Progenitor cell of endocrine pancreas (in vitro differentiated cells): ENCODE data around the gene FOXN4. TPM values are rescaled to one million over a fixed set of nuclear protein-coding genes. Genes with fewer than 3 reads are reported as not detected.

Experiments used
- DNase-seq: peaks from one replicate; pipeline ENCODE4 v3.0.0; 2021; ENCODE audit warnings: low spot score; ENCODE audit not compliant: unreplicated experiment
- H3K27ac Mint-ChIP-seq: 2 replicates; pipeline ENCODE4 v1.8.0; 2021; ENCODE audit warnings: mild to moderate bottlenecking, moderate library complexity, mixed read lengths
- H3K27me3 Mint-ChIP-seq: 2 replicates; pipeline ENCODE4 v1.8.0; 2021; ENCODE audit warnings: mixed read lengths
- H3K36me3 Mint-ChIP-seq: 2 replicates; pipeline ENCODE4 v1.8.0; 2022; ENCODE audit warnings: mixed read lengths; ENCODE audit not compliant: insufficient read depth
- H3K4me1 Mint-ChIP-seq: 2 replicates; pipeline ENCODE4 v1.8.0; 2021; ENCODE audit warnings: low read depth, mixed read lengths
- H3K4me3 Mint-ChIP-seq: 2 replicates; pipeline ENCODE4 v1.8.0; 2021; ENCODE audit warnings: low read depth, mild to moderate bottlenecking, moderate library complexity, mixed read lengths
- H3K9me3 Mint-ChIP-seq: 2 replicates; pipeline ENCODE4 v1.8.0; 2021; ENCODE audit warnings: low read depth, mixed read lengths
- total RNA-seq: library from RNA; stranded (reverse); gene quantifications from 2 replicates; pipeline ENCODE4 v1.2.1, GENCODE V29; 2021
- TF ChIP-seq, protein P1 (sequence below): fragments of 200-600 bp; sonication (generic); IDR thresholded peaks from one replicate; pipeline ENCODE4 v1.5.0; 2021; ENCODE audit warnings: antibody characterized with exemption, mild to moderate bottlenecking; ENCODE audit not compliant: unreplicated experiment

FOXN4 gene
- total RNA-seq, 1 donor from 2014 or later, result 0.34 TPM

DNA sequence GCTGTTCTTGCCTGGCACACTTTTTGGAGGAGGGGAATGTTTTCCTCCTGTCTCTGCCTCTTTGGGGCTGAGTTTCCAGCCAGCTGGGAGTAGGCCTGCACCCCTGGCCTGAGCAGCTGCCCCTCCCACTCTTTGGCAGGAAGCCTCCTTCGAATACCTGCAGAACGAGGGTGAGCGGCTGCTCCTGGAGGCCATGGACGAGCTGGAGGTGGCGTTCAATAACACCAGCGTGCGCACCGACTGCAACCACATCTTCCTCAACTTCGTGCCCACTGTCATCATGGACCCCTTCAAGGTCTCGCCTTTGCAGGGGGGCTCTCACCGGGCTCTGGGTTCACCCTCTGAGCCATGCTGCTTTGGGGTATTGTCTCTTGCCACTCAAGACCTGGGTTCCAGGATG is 69.4 kb downstream of the FOXN4 start:
- H3K9me3 Mint-ChIP-seq, result no peaks in the 10 kb centered on the region
- H3K27me3 Mint-ChIP-seq, result no peaks in the 10 kb centered on the region
- TF ChIP-seq, protein P1, sequence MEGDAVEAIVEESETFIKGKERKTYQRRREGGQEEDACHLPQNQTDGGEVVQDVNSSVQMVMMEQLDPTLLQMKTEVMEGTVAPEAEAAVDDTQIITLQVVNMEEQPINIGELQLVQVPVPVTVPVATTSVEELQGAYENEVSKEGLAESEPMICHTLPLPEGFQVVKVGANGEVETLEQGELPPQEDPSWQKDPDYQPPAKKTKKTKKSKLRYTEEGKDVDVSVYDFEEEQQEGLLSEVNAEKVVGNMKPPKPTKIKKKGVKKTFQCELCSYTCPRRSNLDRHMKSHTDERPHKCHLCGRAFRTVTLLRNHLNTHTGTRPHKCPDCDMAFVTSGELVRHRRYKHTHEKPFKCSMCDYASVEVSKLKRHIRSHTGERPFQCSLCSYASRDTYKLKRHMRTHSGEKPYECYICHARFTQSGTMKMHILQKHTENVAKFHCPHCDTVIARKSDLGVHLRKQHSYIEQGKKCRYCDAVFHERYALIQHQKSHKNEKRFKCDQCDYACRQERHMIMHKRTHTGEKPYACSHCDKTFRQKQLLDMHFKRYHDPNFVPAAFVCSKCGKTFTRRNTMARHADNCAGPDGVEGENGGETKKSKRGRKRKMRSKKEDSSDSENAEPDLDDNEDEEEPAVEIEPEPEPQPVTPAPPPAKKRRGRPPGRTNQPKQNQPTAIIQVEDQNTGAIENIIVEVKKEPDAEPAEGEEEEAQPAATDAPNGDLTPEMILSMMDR, result no peak
- H3K36me3 Mint-ChIP-seq, result peaks cover 22% of the 10 kb centered on the region
- H3K27ac Mint-ChIP-seq, result no peak overlapping the region
- DNase-seq, result no peak
- H3K4me1 Mint-ChIP-seq, result no peaks in the 10 kb centered on the region
- H3K4me3 Mint-ChIP-seq, result no peak overlapping the region

DNA sequence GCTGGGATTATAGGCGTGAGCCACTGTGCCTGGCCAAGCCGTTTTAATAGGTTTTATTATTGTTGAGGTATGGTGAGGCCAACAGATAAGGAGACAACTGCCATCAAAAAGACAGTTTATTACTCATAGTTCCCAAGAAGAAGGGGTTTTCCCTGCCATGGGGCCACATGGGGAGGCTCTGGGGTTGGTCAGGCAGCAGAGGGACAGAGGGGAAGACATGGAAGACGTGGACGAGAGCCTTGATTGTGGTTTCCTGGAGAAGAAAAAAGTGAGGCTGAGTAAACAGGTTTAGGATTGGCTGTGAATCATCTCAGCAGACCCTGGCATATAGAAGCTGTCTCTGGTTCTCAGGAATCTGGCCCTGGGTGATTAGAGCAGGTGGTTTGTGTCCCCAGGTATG is 69.9 kb downstream of the FOXN4 start:
- no peak for DNase-seq
- Mint-ChIP-seq H3K27me3 (no peaks in the 10 kb centered on the region), H3K4me3 (no peak overlapping the region), H3K27ac (no peak overlapping the region), H3K36me3 (peaks cover 22% of the 10 kb centered on the region), H3K9me3 (no peaks in the 10 kb centered on the region), H3K4me1 (no peaks in the 10 kb centered on the region)
- TF ChIP-seq, protein P1, result no peak

DNA sequence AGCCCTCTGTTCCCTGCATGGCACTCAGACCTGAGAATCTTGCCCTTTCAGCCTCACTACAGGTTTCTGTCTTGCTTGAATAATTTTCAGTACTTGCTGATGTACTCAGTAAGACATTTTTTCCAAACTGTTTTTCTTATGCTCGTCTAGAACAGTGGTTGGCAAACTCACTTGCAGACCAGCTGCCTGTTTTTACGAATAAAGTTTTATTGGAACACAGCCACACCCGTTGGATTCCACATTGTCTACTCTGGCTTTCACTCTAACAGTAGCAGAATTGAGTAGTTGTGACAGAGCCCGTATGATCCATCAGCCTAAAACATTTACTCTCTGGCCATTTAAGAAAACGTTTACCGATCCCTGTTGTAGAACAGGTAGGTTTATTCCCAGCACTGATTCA is 72.8 kb downstream of the FOXN4 start:
- no peak for DNase-seq
- Mint-ChIP-seq H3K4me3 (no peak overlapping the region), H3K27me3 (no peaks in the 10 kb centered on the region), H3K27ac (no peak overlapping the region), H3K9me3 (no peaks in the 10 kb centered on the region), H3K36me3 (peaks cover 18% of the 10 kb centered on the region), H3K4me1 (no peaks in the 10 kb centered on the region)
- TF ChIP-seq, protein P1, result no peak

DNA sequence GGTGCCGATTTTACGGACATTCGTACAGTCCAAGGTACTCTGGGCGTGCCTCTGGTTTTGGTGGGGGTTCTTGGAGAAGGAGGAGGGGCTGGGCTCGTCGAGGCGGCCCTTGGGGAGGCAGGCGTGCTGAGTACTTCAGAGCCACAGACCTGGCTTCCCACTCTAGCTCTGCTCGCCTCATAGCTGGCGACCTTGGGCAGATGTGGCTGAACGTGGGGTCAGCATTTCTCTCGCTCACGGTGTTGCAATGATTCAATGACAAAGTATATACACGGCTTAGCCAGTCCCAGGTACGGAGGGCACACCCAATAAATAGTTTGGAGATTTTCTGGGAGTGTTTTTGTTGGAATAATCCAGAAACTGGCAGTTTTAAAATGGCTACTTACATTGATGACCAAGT is 75.1 kb downstream of the FOXN4 start:
- no peaks in the 10 kb centered on the region for H3K27me3 Mint-ChIP-seq
- no peaks in the 10 kb centered on the region for H3K4me1 Mint-ChIP-seq
- H3K4me3 Mint-ChIP-seq, result no peak overlapping the region
- H3K36me3 Mint-ChIP-seq, result peaks cover 16% of the 10 kb centered on the region
- no peak overlapping the region for H3K27ac Mint-ChIP-seq
- DNase-seq, result no peak
- H3K9me3 Mint-ChIP-seq, result no peaks in the 10 kb centered on the region
- TF ChIP-seq, protein P1, result no peak

DNA sequence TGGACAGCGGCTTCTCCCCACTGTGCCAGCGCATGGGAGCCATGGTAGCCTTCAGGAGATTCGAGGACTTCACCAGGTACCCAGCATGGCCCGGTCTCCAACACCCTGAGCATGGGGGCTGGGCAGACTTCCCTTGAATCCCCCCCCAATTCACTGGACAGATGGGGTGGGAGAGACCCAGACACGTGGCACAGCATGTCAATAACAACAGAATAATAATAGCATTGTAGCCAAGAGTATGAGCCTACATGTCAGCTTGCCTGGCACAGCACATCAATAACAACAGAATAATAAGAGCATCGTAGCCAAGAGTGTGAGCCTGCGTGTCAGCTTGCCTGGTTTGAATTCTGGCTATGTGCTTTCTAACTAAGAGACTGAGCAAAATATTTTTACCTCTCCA is 76.4 kb downstream of the FOXN4 start:
- Mint-ChIP-seq H3K4me3 (no peak overlapping the region), H3K27me3 (no peaks in the 10 kb centered on the region), H3K4me1 (no peaks in the 10 kb centered on the region), H3K27ac (no peak overlapping the region), H3K36me3 (peaks cover 16% of the 10 kb centered on the region), H3K9me3 (no peaks in the 10 kb centered on the region)
- TF ChIP-seq, protein P1, result no peak
- no peak for DNase-seq
